HL-60/S4 treated with phorbol 12-myristate 13-acetate at 8.2 ng/mL for 4 days and 3 days (cell line): ENCODE results near the gene GNG13.

Source experiments
- in situ Hi-C: fragments of 300-500 bp; cut with MboI; formaldehyde crosslinking; loops from 2 replicates; pipeline ENCODE4 v1.15.0; 2022; ENCODE audit warnings: low sequenced_read_pairs

Gene GNG13

GRCh38 chr16:795580-796229 is 4.8 kb downstream of the GNG13 start:
- in situ Hi-C loops, result no loop called here

- in situ Hi-C loops, result no loop called here
These were observed 5.6 kb downstream of the GNG13 start for GRCh38 chr16:794853-795466.

- in situ Hi-C loops, result no loop called here
These were observed 6.3 kb downstream of the GNG13 start for GRCh38 chr16:794091-794822.

GRCh38 chr16:793414-793813 is 7.1 kb downstream of the GNG13 start:
- in situ Hi-C loops, result no loop called here

- in situ Hi-C loops, result no loop called here
These were observed 8.1 kb downstream of the GNG13 start for GRCh38 chr16:792221-792995.

- in situ Hi-C loops, result no loop called here
These were observed 9.4 kb downstream of the GNG13 start for GRCh38 chr16:791131-791530.

- in situ Hi-C loops, result no loop called here
These were observed 10.4 kb downstream of the GNG13 start for GRCh38 chr16:790086-790485.

GRCh38 chr16:789191-789850 is 11.2 kb downstream of the GNG13 start:
- in situ Hi-C loops, result loop anchor here (10.0 kb wide), 1 partner anchor 105 kb away; the partner anchor contains the start of genes JMJD8 and STUB1

- in situ Hi-C loops, result loop anchor here (10.0 kb wide), 1 partner anchor 104 kb away; the partner anchor contains the start of genes JMJD8 and STUB1
These were observed 12.0 kb downstream of the GNG13 start, which contains the start of gene CHTF18 for GRCh38 chr16:788399-789126. Gene CHTF18, plus strand, starts transcription at chr16:788620. Its CDS starts 65 bp downstream, at chr16:788685.

- in situ Hi-C loops, result loop anchor here (10.0 kb wide), 1 partner anchor 103 kb away; the partner anchor contains the start of genes JMJD8 and STUB1
These were observed 12.5 kb downstream of the GNG13 start, which contains the start of gene RPUSD1 for GRCh38 chr16:787978-788398. Gene RPUSD1, minus strand, starts transcription at chr16:788381. Its CDS starts 644 bp downstream, at chr16:787737.

GRCh38 chr16:787321-787966 is 13.1 kb downstream of the GNG13 start:
- in situ Hi-C loops, result loop anchor here (10.0 kb wide), 1 partner anchor 103 kb away; the partner anchor contains the start of genes JMJD8 and STUB1

GRCh38 chr16:785563-786535 is 14.7 kb downstream of the GNG13 start:
- in situ Hi-C loops, result loop anchor here (10.0 kb wide), 1 partner anchor 101 kb away; the partner anchor contains the start of genes JMJD8 and STUB1

- in situ Hi-C loops, result loop anchor here (10.0 kb wide), 1 partner anchor 100 kb away; the partner anchor contains the start of genes JMJD8 and STUB1
These were observed 16.1 kb downstream of the GNG13 start for GRCh38 chr16:784431-784830.

GRCh38 chr16:783404-784161 is 17.0 kb downstream of the GNG13 start:
- in situ Hi-C loops, result loop anchor here (10.0 kb wide), 1 partner anchor 99 kb away; the partner anchor contains the start of genes JMJD8 and STUB1

- in situ Hi-C loops, result loop anchor here (10.0 kb wide), 1 partner anchor 98 kb away; the partner anchor contains the start of genes JMJD8 and STUB1
These were observed 17.6 kb downstream of the GNG13 start for GRCh38 chr16:782766-783403.

GRCh38 chr16:782258-782657 is 18.3 kb downstream of the GNG13 start:
- in situ Hi-C loops, result loop anchor here (10.0 kb wide), 1 partner anchor 97 kb away; the partner anchor contains the start of genes JMJD8 and STUB1
